Common myeloid progenitor, CD34-positive (primary cell): ENCODE results near the gene LTA.

ENCODE experiments used
- CTCF ChIA-PET: fragments of 350-600 bp; sonication (Branson Sonifier 250); formaldehyde crosslinking; loops from one replicate; lab custom pipeline; 2021; ENCODE audit warnings: antibody characterized with exemption; lab: Charles Lee
- POLR2A ChIA-PET: fragments of 350-600 bp; sonication (Branson Sonifier 250); formaldehyde crosslinking; loops from one replicate; lab custom pipeline; 2021; ENCODE audit warnings: antibody characterized with exemption; lab: Charles Lee
- DNase-seq, 3 donors: peaks; one replicate each; pipeline versions ENCODE4 v3.0.0 to v3.0.0-alpha.2; 2013
- H3K27ac ChIP-seq, 2 experiments: 1 replicate in 1 of 2; 2 replicates in 1 of 2; pipeline ENCODE4 v1.7.0; 2013; ENCODE audit warnings: inconsistent platforms in 2 of 2, low read length in 2 of 2, mild to moderate bottlenecking in 2 of 2, low read depth in 1 of 2, moderate library complexity in 1 of 2; ENCODE audit not compliant: severe bottlenecking in 2 of 2, insufficient read depth in 1 of 2, poor library complexity in 1 of 2
- H3K27me3 ChIP-seq, 5 experiments: replicated peaks in 2 of 5; 1 replicate in 3 of 5; 2 replicates in 2 of 5; pipeline versions ENCODE4 v1.6.1 to v1.7.0; 2013; ENCODE audit warnings: low read length in 4 of 5, mild to moderate bottlenecking in 2 of 5, moderate library complexity in 2 of 5, inconsistent platforms in 1 of 5; ENCODE audit not compliant: insufficient read depth in 5 of 5, control insufficient read depth in 4 of 5
- H3K36me3 ChIP-seq, 4 experiments: 1 replicate in 2 of 4; 2 replicates in 2 of 4; pipeline versions ENCODE4 v1.6.1 to v1.7.0; 2013; ENCODE audit warnings: low read length in 3 of 4, control low read depth in 1 of 4, mild to moderate bottlenecking in 1 of 4; ENCODE audit not compliant: control insufficient read depth in 4 of 4, insufficient read depth in 4 of 4
- H3K4me1 ChIP-seq, 4 experiments: 1 replicate in 3 of 4; 2 replicates in 1 of 4; pipeline versions ENCODE4 v1.6.1 to v1.7.1; 2013; ENCODE audit warnings: low read length in 3 of 4, mild to moderate bottlenecking in 3 of 4, control low read depth in 1 of 4, inconsistent platforms in 1 of 4, moderate library complexity in 1 of 4; ENCODE audit not compliant: control insufficient read depth in 4 of 4, insufficient read depth in 4 of 4; ENCODE audit errors: control extremely low read depth in 1 of 4
- H3K4me3 ChIP-seq, 7 experiments: 1 replicate in 4 of 7; 2 replicates in 3 of 7; pipeline versions ENCODE4 v1.5.1 to v1.7.0; 2013; ENCODE audit warnings: mild to moderate bottlenecking in 7 of 7, low read length in 6 of 7, moderate library complexity in 6 of 7, inconsistent platforms in 2 of 7, low read depth in 2 of 7, control low read depth in 1 of 7; ENCODE audit not compliant: insufficient read depth in 4 of 7, control insufficient read depth in 1 of 7; ENCODE audit errors: extremely low read depth in 1 of 7
- H3K9me3 ChIP-seq, 5 experiments: 1 replicate in 4 of 5; 2 replicates in 1 of 5; pipeline versions ENCODE4 v1.6.1 to v1.7.1; 2013; ENCODE audit warnings: low read length in 4 of 5, mild to moderate bottlenecking in 2 of 5, inconsistent platforms in 1 of 5, low read depth in 1 of 5, moderate library complexity in 1 of 5; ENCODE audit not compliant: control insufficient read depth in 4 of 5, insufficient read depth in 2 of 5; ENCODE audit errors: control extremely low read depth in 1 of 5
- WGBS: methylation state at CpG from one replicate; pipeline ENCODE4 v1.1.5; 2013; ENCODE audit not compliant: insufficient coverage; 5-methylcytosine and 5-hydroxymethylcytosine counted together

LTA gene

DNA sequence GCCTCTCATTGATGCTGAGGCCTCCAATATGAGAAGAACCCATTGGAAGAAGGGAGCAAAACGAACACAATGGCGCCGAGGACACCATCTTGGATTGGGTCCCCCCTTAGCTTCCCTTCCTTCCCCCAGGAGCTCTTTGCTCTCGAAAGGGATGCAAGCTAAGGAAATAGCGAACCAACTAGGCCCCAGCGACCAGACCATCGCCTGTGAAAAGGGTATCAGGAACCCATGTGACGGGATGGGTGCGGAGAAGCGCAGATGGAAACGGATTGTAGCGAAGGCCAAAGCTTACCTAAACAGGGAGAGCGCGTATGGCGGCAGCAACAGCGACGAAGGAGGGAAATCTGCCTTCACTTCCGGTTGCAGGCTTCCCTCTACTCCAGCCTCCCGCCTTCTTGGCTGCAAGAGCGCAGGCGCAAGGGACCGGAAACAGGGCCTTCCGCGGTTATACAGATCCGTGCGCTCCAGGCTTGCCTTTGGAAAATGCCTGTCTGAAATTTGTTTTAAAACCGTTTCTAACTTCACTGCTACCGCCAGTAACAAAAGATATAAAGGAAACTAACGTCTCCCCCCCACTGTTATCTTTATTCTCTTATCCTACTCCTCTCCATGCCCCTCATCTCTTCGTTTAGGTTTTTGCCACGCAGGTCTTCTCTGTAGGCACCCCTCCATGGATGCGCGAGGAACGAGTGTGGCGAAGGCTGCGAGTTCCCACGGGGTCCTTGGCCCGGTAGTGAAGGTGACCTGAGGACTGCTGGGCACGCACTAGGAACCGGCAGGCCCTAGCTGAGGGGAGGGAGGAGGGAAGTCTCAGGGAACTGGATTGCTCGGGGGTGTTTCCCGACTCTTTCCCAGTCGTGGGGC is 30.2 kb upstream of the LTA start, which contains the start of gene DDX39B:
TSS of gene DDX39B (minus strand) at position 346 of the 864 bp plus-strand sequence. CDS start 1,471 bp downstream, outside the sequence.
- under 1% methylated on average over 36 of the region's 43 CpGs for WGBS
- H3K27me3 ChIP-seq = no peaks in the 10 kb centered on the region
- H3K27ac ChIP-seq = peak within 1 kb of the TSS; percentile 99 to 100
- DNase-seq = peak; percentile 98 to 99 (median 99)
- ChIA-PET CTCF (interaction anchor here (0.8 to 24.7 kb wide), 10 partner anchors 8 to 250 kb away, joined by 3 to 557 read pairs (median 4); partner anchors contain the start of genes LST1, LTB, MCCD1 and NCR3), POLR2A (interaction anchor here (0.7 to 2.6 kb wide), 6 partner anchors 10 to 1430 kb away, joined by 3 to 12 read pairs (median 4); partner anchors contain the start of genes BAG6 and MCCD1)
- H3K4me3 ChIP-seq = peak within 1 kb of the TSS; percentile 66 to 97 (median 91)
- no peaks in the 10 kb centered on the region for H3K9me3 ChIP-seq
- H3K36me3 ChIP-seq = peaks cover 14 to 38% (median 28%) of the 10 kb centered on the region in 4 experiments
- peaks cover 17 to 47% (median 40%) of the 10 kb centered on the region in 4 experiments for H3K4me1 ChIP-seq

DNA sequence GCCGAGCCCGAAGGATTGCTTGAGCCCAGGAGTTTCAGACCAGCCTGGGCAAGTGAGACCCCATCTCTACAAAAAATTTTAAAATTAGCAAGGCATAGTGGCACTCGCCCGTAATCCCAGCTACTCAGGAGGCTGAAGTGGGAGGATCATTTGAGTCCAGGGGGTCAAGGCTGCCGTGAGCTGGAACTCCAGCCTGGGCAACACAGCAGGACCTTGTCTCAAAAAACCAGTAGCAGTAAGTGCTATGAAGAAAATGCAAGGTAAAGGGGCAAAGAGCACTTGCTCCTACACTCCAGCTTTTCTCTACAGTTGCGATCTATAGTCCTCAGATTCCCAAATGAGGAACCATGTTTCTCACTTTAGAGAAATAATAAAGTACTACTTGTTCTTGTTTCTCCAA is 28.4 kb upstream of the LTA start:
- Histone ChIP-seq H3K4me3 (no peak overlapping the region), H3K9me3 (no peaks in the 10 kb centered on the region), H3K4me1 (peaks cover 17 to 63% (median 52%) of the 10 kb centered on the region in 4 experiments), H3K27ac (peak overlapping the region in 1 of 2 experiments; percentile 100), H3K36me3 (peaks cover 9 to 23% (median 14%) of the 10 kb centered on the region in 4 experiments), H3K27me3 (no peaks in the 10 kb centered on the region)
- ChIA-PET POLR2A (no interaction called here), CTCF (interaction anchor here (1.6 to 24.7 kb wide), 4 partner anchors 17 to 55 kb away, joined by 3 to 557 read pairs (median 244); partner anchors contain the start of genes LST1, LTB, NCR3 and TNF)
- no peak for DNase-seq
- WGBS = 95% methylated on average over 3 of the region's 6 CpGs

DNA sequence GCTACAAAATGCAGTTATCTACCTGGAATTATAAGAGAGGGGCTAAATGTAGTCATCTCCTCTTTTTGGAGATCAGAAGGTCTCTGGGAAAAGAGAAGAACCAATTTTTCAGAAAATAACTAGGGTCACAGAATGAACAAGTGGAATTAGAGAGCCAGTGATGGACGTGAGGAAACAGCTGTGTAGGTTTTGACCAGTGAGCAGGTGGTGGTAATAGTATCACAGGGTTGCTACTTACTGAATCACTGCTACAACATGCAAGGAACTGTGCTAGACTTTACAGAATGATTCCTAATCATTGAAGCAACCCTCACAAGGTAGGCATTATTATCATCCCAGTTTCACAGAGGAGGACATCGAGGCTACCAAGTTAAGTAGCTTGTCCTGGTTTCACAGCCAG is 27.4 kb upstream of the LTA start:
- Histone ChIP-seq H3K27ac (no peak overlapping the region), H3K27me3 (no peaks in the 10 kb centered on the region), H3K36me3 (peaks cover under 1 to 12% (median 5%) of the 10 kb centered on the region in 4 experiments), H3K4me1 (peaks cover 15 to 62% (median 42%) of the 10 kb centered on the region in 4 experiments), H3K4me3 (no peak overlapping the region), H3K9me3 (no peaks in the 10 kb centered on the region)
- ChIA-PET POLR2A (no interaction called here), CTCF (interaction anchor here (1.1 to 24.7 kb wide), 4 partner anchors 38 to 146 kb away, joined by 3 to 557 read pairs (median 244); partner anchors contain the start of genes LST1, LTB, NCR3 and TNF)
- DNase-seq = no peak
- 95% methylated on average over 2 of the region's 2 CpGs for WGBS

DNA sequence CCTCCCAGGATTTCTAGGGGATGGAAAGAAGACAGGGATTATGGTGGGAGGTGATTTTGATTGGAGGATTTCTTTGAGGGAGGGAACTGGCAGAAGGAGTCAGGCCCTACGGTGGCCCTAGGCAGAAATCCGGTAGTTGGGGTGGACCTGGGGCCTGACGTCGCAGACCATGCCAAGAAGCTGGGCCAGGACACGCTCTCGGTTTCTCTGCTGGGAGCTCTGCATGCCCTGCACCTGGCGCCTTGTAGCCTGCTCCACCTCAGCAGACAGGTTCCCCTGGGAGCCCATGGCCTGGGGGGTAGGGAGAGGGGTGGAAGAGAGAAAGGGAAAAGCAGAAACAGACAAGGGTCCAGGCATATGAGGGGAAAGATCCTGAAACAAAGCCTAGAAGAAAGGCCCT is 26.8 kb upstream of the LTA start:
- POLR2A ChIA-PET = no interaction called here
- Histone ChIP-seq H3K4me1 (peaks cover 11 to 56% (median 36%) of the 10 kb centered on the region in 4 experiments), H3K4me3 (no peak overlapping the region), H3K27ac (no peak overlapping the region), H3K36me3 (peaks cover 0 to 6% (median 2%) of the 10 kb centered on the region in 4 experiments), H3K27me3 (no peaks in the 10 kb centered on the region), H3K9me3 (no peaks in the 10 kb centered on the region)
- 92% methylated on average over 7 of the region's 7 CpGs for WGBS
- CTCF ChIA-PET = interaction anchor here (1.1 to 24.7 kb wide), 6 partner anchors 37 to 145 kb away, joined by 3 to 557 read pairs (median 4); partner anchors contain the start of genes LST1, LTB, NCR3 and TNF
- DNase-seq = no peak

DNA sequence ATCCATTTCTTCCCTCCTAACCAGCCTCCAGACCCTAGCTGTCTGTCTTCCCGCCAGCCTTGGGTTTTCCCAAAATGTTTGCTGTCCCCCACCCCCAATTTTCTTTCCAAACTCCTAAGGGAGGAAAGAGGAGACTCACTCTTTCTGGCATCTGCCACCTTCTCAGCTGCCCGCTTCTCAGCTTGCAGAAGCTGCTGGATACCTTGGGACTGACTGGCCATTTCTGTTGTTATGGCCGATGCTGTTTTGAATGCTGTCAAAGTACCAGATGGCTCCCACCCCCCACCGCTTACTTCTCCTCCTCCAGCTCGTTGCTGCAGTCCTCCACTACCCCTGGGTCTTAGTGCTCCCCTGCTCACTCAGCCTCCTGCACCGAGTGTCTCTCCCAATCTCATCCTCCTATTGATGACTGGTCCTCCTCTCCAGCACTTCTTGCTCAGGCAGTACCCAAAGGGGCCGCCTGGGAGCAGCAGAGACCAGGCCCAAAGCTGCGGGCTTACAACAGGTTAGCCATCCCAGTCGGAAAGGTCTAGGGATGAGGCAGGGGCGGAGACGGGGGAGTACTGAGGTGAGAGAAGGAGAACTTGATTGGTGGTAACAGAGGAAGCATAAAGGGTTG is 25.6 kb upstream of the LTA start, which contains the start of gene ATP6V1G2:
TSS of gene ATP6V1G2 (minus strand) at position 270 of the 619 bp plus-strand sequence. CDS start at position 221, 49 bp downstream.
- DNase-seq = peak; percentile 86 to 89 (median 87)
- 15% methylated on average over 8 of the region's 11 CpGs for WGBS
- Histone ChIP-seq H3K4me3 (peak within 1 kb of the TSS in 6 of 7 experiments; percentile 60 to 81 (median 72)), H3K36me3 (peaks cover 0 to 7% (median under 1%) of the 10 kb centered on the region in 4 experiments), H3K27me3 (no peaks in the 10 kb centered on the region), H3K27ac (peak within 1 kb of the TSS; percentile 74 to 91), H3K9me3 (no peaks in the 10 kb centered on the region), H3K4me1 (peaks cover 8 to 49% (median 31%) of the 10 kb centered on the region in 4 experiments)
- POLR2A ChIA-PET = interaction anchor here (0.9 to 1.1 kb wide), 5 partner anchors 34 to 281 kb away, joined by 3 to 5 read pairs (median 3); partner anchors contain the start of genes C6orf47, GPANK1 and HSPA1B
- CTCF ChIA-PET = interaction anchor here (0.6 to 24.7 kb wide), 17 partner anchors 12 to 406 kb away, joined by 3 to 557 read pairs (median 3); partner anchors contain the start of genes C6orf47, LST1, LTB and MICB

DNA sequence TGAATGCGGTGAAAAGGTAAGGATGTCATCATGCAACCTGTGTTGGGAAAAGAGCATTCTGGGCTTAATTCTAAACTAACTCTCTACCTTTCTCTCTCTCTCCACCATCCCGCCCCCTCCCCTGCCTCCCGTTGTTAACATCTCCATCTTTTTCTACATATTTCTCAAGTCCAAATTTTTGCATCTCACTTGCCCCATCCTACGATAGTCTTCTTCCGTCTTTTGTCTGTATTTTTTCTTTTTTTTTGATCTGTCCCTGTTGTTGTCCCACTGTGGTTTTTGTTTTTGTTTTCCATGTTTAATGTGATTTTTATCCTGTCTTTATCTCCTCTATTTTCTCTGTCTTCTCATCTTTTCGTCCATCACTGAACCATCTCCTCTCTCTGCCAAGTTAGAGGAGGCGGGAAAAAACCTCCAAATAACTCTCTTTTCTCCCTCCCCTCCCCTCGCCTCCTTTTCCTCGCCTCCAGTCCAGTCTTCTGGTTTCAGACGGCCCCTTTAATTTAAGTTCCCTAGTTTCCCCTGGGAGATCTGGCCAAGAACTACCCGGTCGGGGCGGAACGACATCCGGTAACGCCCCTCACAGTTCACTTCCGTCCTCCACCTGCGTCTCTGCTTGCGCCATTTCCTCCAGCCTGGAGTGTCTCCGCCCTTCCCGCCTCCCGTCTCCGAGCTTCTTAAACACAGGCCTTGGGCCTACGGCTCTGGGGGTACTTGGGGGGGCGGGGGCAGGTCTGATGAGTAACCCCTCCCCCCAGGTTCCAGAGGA is 24.9 kb upstream of the LTA start, which contains the start of gene NFKBIL1:
TSS of gene NFKBIL1 (plus strand) at position 651 of the 769 bp plus-strand sequence. CDS start at position 738, 87 bp downstream.
- ChIA-PET POLR2A (interaction anchor here (0.8 to 1.5 kb wide), 6 partner anchors 34 to 118 kb away, joined by 3 to 5 read pairs (median 3); partner anchors contain the start of genes C6orf47, GPANK1, LST1 and LTB), CTCF (interaction anchor here (0.7 to 24.7 kb wide), 13 partner anchors 12 to 183 kb away, joined by 3 to 557 read pairs (median 4); partner anchors contain the start of genes C6orf47, LST1, LTB and MICB)
- no peaks in the 10 kb centered on the region for H3K9me3 ChIP-seq
- no peaks in the 10 kb centered on the region for H3K27me3 ChIP-seq
- H3K4me1 ChIP-seq = peaks cover 9 to 49% (median 31%) of the 10 kb centered on the region in 4 experiments
- H3K36me3 ChIP-seq = peaks cover 0 to 7% (median under 1%) of the 10 kb centered on the region in 4 experiments
- WGBS = under 1% methylated on average over 15 of the region's 25 CpGs
- peak within 1 kb of the TSS; percentile 74 to 91 for H3K27ac ChIP-seq
- peak; percentile 90 to 97 (median 91) for DNase-seq
- peak within 1 kb of the TSS in 6 of 7 experiments; percentile 60 to 81 (median 72) for H3K4me3 ChIP-seq
